ENCODE measurements around the gene NRXN3.

Gene NRXN3

GRCh38 chr14:78443834-78444233 lies 273.7 kb downstream of the NRXN3 start:
- Histone ChIP-seq H3K9me3 (no peaks in the 10 kb centered on the region), H3K4me3 (no peak overlapping the region), H3K36me3 (no peaks in the 10 kb centered on the region), H3K4me1 (no peaks in the 10 kb centered on the region), H3K27me3 (no peaks in the 10 kb centered on the region), H3K9ac (no peak overlapping the region), H4K20me1 (no peaks in the 10 kb centered on the region), H3K4me2 (no peak overlapping the region), H3K27ac (no peak overlapping the region)
- no peak for TF ChIP-seq Cebpa-rat (IDR thresholded peaks at IDR 0.05)

GRCh38 chr14:78445275-78445674 lies 275.1 kb downstream of the NRXN3 start:
- H3K9me3 ChIP-seq = no peaks in the 10 kb centered on the region
- no peak for TF ChIP-seq Cebpa-rat (IDR thresholded peaks at IDR 0.05)

DNA sequence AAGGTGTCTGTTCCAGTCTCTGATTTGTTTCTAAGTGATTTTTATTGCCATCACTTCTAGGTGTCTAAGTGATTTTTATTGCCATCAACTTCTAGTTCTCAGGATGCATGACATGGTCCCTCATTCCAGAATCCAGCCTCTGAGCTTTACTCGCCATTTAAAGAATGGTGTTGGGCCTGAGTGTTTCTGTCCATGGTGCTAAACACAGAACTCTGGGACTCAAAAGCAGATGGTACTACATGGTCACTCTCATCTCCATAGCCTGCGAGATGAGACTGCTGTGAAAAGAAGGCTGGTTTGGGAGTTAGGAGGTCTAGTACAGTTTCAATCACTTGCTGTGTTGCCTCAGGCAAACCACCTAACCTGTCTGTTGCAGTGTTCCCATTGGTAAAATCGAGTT lies 276.6 kb downstream of the NRXN3 start:
- no peaks in the 10 kb centered on the region for H3K9me3 ChIP-seq
- H3K4me3 ChIP-seq = no peak overlapping the region
- no peaks in the 10 kb centered on the region for H3K4me1 ChIP-seq
- no peak overlapping the region for H3K9ac ChIP-seq
- H3K4me2 ChIP-seq = no peak overlapping the region
- TF ChIP-seq Cebpa-rat (IDR thresholded peaks at IDR 0.05) = no peak
- H4K20me1 ChIP-seq = no peaks in the 10 kb centered on the region
- no peak overlapping the region for H3K27ac ChIP-seq
- H3K36me3 ChIP-seq = no peaks in the 10 kb centered on the region
- no peaks in the 10 kb centered on the region for H3K27me3 ChIP-seq

More at GRCh38 chr14:78445275-78445674, 275.1 kb downstream of the NRXN3 start:
- H3K4me2 ChIP-seq = no peak overlapping the region
- H3K36me3 ChIP-seq = no peaks in the 10 kb centered on the region
- no peaks in the 10 kb centered on the region for H3K27me3 ChIP-seq
- H3K9ac ChIP-seq = no peak overlapping the region
- no peaks in the 10 kb centered on the region for H4K20me1 ChIP-seq
- no peak overlapping the region for H3K27ac ChIP-seq
- no peaks in the 10 kb centered on the region for H3K4me1 ChIP-seq
- H3K4me3 ChIP-seq = no peak overlapping the region

DNA sequence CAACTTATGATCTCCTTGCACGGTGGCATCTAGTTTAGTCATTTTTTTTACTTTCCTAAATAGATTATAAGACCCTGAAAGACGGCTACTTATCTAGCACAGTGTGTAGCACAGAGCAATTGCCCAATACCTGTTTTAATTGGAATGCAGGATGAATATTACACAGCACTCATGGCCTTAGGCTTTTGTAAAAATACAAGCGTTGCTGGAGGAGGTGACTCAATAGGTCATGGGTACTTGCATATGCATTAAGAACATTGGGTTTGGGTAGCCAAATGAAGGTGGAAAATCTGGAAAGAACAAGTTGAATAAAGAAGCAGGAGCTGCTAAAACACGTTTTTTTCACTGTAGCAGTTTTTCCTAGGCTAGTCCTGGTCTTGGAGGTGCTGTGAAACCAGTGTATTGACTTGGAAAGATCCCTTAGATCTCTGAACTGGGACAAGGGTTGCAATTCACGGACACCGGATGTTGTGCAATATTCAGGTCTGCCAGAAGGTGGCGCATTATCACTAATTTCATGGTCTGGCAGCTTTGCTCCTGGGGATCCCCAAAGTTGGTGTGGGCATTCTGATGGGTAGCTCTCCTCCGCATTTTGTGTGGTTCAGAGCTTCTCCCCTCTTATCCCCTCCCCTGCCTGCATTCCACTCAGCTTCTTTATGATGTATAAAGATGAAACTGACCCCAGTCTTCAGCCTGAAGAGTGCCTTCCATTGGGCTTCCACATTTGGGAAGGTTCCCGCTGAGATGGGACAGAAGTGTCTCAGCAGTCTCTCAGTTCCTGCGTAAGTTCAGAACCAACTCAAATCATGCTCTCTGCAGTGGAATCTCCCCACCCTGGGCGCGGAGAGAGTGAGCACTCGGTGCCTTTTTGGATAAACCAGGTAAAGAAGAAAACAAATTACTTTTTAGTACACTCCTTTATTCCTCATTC lies 278.3 kb downstream of the NRXN3 start:
- Histone ChIP-seq H3K9me3 (no peaks in the 10 kb centered on the region), H3K4me3 (no peak overlapping the region), H3K4me2 (no peak overlapping the region), H3K4me1 (no peaks in the 10 kb centered on the region), H3K36me3 (no peaks in the 10 kb centered on the region), H4K20me1 (no peaks in the 10 kb centered on the region), H3K27ac (no peak overlapping the region), H3K9ac (no peak overlapping the region), H3K27me3 (no peaks in the 10 kb centered on the region)
- peak; percentile 81 for TF ChIP-seq Cebpa-rat (IDR thresholded peaks at IDR 0.05)

GRCh38 chr14:78450669-78451318 lies 280.6 kb downstream of the NRXN3 start:
- Histone ChIP-seq H4K20me1 (no peaks in the 10 kb centered on the region), H3K4me2 (no peak overlapping the region), H3K27me3 (no peaks in the 10 kb centered on the region), H3K36me3 (no peaks in the 10 kb centered on the region), H3K4me1 (no peaks in the 10 kb centered on the region), H3K27ac (no peak overlapping the region), H3K9ac (no peak overlapping the region), H3K9me3 (no peaks in the 10 kb centered on the region), H3K4me3 (no peak overlapping the region)
- no peak for TF ChIP-seq Cebpa-rat (IDR thresholded peaks at IDR 0.05)

DNA sequence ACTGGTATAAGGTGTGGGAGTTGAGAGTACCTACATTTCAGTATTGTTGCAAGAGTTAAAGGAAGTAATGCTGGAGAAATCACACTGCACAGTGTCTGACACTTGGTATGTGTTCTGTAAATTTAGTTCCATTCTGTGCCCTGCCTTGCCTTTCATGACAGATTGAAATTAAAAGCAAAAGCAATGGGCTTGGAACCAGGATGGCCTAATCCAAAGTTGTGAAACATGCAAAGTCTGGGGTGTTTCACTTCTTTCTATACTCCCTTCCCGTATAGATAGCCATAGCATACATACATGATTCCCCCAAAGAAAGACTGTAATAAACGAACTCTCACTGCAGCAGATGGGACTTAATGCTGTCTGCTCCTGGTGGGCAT lies 281.1 kb downstream of the NRXN3 start:
- no peaks in the 10 kb centered on the region for H3K27me3 ChIP-seq
- no peaks in the 10 kb centered on the region for H3K4me1 ChIP-seq
- H3K36me3 ChIP-seq = no peaks in the 10 kb centered on the region
- no peak for TF ChIP-seq Cebpa-rat (IDR thresholded peaks at IDR 0.05)
- H3K9me3 ChIP-seq = no peaks in the 10 kb centered on the region
- H3K9ac ChIP-seq = no peak overlapping the region
- H3K4me3 ChIP-seq = no peak overlapping the region
- no peaks in the 10 kb centered on the region for H4K20me1 ChIP-seq
- H3K4me2 ChIP-seq = no peak overlapping the region
- no peak overlapping the region for H3K27ac ChIP-seq

DNA sequence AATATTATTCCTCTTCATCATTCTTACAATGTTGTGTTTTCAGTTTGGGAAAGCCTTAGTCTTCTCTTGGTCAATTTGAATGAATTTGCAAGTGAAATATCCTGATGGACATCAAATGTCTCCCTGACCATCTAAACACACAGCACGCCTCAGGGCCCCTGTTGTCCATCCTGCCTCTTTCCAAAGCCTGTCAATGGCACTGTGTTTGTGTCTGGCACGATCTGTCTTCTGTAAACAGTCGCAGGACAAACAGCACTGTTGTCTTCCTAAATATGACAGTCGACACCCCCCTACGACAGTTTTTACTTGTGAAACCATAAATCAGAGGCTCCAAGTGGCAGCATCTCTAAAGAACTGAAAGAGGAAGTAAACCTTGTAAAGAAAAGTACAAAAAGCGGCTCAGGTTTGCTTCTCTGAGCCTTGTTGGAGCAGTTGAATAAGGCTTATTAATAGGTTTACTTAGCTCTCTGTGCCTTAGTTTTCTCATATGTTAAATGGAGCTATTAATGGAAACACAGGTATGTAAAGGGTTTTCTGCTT lies 285.8 kb downstream of the NRXN3 start:
- no peak overlapping the region for H3K27ac ChIP-seq
- H3K27me3 ChIP-seq = no peaks in the 10 kb centered on the region
- no peaks in the 10 kb centered on the region for H3K4me1 ChIP-seq
- no peaks in the 10 kb centered on the region for H3K9me3 ChIP-seq
- H4K20me1 ChIP-seq = no peaks in the 10 kb centered on the region
- no peaks in the 10 kb centered on the region for H3K36me3 ChIP-seq
- H3K4me2 ChIP-seq = no peak overlapping the region
- H3K4me3 ChIP-seq = no peak overlapping the region
- H3K9ac ChIP-seq = no peak overlapping the region
- TF ChIP-seq Cebpa-rat (IDR thresholded peaks at IDR 0.05) = no peak

DNA sequence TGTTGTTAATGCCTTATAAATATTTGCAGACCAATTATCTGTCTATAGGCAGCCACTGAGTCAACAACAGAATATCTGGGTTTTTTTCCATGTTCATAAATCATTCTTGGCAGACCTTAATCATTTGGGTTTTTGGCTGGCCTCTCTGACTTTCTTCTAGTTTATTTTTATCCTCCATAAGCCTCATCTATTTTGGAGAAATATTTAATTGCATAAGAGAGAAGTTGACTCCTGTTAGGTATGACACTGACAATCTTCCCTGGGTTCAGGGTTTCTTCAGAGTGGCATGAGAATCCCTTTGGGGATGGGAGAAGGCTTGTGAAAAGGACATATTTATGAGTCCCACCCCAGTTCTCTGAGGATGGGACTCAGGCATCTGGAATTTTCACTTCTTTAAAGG lies 299.8 kb downstream of the NRXN3 start:
- H3K9ac ChIP-seq = no peak overlapping the region
- H3K4me2 ChIP-seq = no peak overlapping the region
- no peaks in the 10 kb centered on the region for H4K20me1 ChIP-seq
- H3K36me3 ChIP-seq = no peaks in the 10 kb centered on the region
- peaks cover 6% of the 10 kb centered on the region for H3K9me3 ChIP-seq
- H3K27me3 ChIP-seq = no peaks in the 10 kb centered on the region
- no peak overlapping the region for H3K4me3 ChIP-seq
- no peak overlapping the region for H3K27ac ChIP-seq
- TF ChIP-seq Cebpa-rat (IDR thresholded peaks at IDR 0.05) = no peak
- no peaks in the 10 kb centered on the region for H3K4me1 ChIP-seq

- Histone ChIP-seq H3K4me1 (no peaks in the 10 kb centered on the region), H3K9ac (no peak overlapping the region), H3K27ac (no peak overlapping the region), H4K20me1 (no peaks in the 10 kb centered on the region), H3K36me3 (no peaks in the 10 kb centered on the region), H3K4me3 (no peak overlapping the region), H3K4me2 (no peak overlapping the region), H3K9me3 (no peaks in the 10 kb centered on the region), H3K27me3 (no peaks in the 10 kb centered on the region)
- TF ChIP-seq Cebpa-rat (IDR thresholded peaks at IDR 0.05) = no peak
Measured at GRCh38 chr14:78479127-78479780, 309.1 kb downstream of the NRXN3 start.

DNA sequence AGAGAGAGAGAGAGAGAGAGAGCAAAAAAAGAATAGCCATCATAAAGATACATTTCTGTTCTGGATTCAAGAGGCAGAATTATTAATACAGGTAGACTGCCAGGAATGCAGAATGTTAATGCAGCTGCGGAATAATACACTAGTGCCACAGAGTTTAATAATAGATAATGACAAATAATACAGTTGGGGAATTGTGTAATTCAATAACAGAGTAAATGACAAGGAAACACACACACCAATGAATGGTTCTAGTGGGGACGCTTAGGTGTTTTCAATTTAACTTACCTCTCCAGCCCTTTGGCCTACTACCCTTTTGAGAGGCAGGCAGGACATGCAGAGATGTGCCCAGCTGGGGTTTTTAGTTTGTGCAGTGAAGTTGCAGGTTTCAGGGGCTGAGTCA lies 313.9 kb downstream of the NRXN3 start:
- TF ChIP-seq Cebpa-rat (IDR thresholded peaks at IDR 0.05) = no peak

More for the DNA sequence above, 313.9 kb downstream of the NRXN3 start:
- H4K20me1 ChIP-seq = no peaks in the 10 kb centered on the region
- H3K27ac ChIP-seq = no peak overlapping the region
- H3K36me3 ChIP-seq = no peaks in the 10 kb centered on the region
- H3K9me3 ChIP-seq = no peaks in the 10 kb centered on the region
- no peaks in the 10 kb centered on the region for H3K27me3 ChIP-seq
- H3K4me1 ChIP-seq = no peaks in the 10 kb centered on the region
- H3K9ac ChIP-seq = no peak overlapping the region
- no peak overlapping the region for H3K4me3 ChIP-seq
- no peak overlapping the region for H3K4me2 ChIP-seq

All from BLaER1 (cell line).